ENCODE results near the gene NTM.

NTM gene

DNA sequence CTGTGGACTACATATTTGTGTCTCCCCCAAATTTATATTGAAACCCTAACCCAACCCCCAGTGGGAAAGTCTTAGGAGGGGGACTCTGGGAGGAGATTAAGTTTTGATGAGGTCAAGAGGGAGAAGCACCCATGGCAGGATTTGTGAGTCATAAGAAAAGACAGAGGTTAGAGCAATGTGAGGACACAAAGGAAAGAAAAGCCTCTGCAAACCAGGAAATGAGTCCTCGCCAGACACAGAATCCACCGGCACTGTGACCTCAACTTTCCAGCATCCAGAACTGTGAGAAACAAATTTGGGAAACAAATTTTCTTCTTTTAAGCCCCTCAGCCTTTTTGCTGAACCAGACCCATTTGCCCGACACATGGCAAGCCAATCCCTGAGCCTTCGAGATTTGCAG is 397.0 kb downstream of the NTM start:
- Histone ChIP-seq H3K4me2 (ENCODE audit: low read length) (no peak overlapping the region), H3K4me1 (ENCODE audit: low read length) (no peaks in the 10 kb centered on the region), H3K4me3 (ENCODE audit: low read length) (no peak overlapping the region), H3K27ac (ENCODE audit: low read length) (no peak overlapping the region), H3K9me3 (ENCODE audit: insufficient read depth, low read length) (no peaks in the 10 kb centered on the region), H3K36me3 (replicated peaks; ENCODE audit: low read depth, low read length) (no peaks in the 10 kb centered on the region), H3K9ac (ENCODE audit: low read length) (no peak overlapping the region), H3K79me2 (ENCODE audit: low read length) (no peaks in the 10 kb centered on the region), H2AFZ (ENCODE audit: low read depth, low read length) (no peak overlapping the region), H3K27me3 (ENCODE audit: low read depth, low read length) (peaks cover 6% of the 10 kb centered on the region; the same call in 1 of the 2 replicates), H4K20me1 (ENCODE audit: insufficient read depth, low read length) (no peaks in the 10 kb centered on the region)
- TF ChIP-seq, protein P1, sequence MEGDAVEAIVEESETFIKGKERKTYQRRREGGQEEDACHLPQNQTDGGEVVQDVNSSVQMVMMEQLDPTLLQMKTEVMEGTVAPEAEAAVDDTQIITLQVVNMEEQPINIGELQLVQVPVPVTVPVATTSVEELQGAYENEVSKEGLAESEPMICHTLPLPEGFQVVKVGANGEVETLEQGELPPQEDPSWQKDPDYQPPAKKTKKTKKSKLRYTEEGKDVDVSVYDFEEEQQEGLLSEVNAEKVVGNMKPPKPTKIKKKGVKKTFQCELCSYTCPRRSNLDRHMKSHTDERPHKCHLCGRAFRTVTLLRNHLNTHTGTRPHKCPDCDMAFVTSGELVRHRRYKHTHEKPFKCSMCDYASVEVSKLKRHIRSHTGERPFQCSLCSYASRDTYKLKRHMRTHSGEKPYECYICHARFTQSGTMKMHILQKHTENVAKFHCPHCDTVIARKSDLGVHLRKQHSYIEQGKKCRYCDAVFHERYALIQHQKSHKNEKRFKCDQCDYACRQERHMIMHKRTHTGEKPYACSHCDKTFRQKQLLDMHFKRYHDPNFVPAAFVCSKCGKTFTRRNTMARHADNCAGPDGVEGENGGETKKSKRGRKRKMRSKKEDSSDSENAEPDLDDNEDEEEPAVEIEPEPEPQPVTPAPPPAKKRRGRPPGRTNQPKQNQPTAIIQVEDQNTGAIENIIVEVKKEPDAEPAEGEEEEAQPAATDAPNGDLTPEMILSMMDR (IDR thresholded peaks at IDR 0.05; ENCODE audit: low read depth, low read length), result no peak
- TF ChIP-seq EZH2phosphoT487 (IDR thresholded peaks at IDR 0.05; ENCODE audit: low read depth), result no peak

DNA sequence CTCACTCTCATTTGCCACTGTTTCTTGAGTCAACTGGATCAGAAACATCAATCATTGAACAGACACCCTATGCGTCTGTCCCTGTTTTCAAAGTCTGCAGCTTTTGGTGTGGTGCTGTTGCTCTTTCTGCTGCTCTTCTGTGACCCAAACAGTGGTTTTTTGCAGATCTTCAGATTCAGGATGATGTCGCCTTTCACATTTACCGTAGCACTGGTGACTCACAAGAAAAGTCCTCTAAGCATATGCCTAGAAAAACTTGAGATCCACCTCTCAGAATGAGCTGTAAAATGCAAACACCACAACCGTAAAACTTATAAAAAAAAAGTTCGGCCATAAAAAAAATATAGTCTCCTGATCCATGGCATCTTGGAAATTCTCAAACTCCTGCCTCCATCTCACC is 400.4 kb downstream of the NTM start:
- Histone ChIP-seq H3K36me3 (replicated peaks; ENCODE audit: low read depth, low read length) (no peaks in the 10 kb centered on the region), H4K20me1 (ENCODE audit: insufficient read depth, low read length) (no peaks in the 10 kb centered on the region), H2AFZ (ENCODE audit: low read depth, low read length) (no peak overlapping the region), H3K4me1 (ENCODE audit: low read length) (no peaks in the 10 kb centered on the region), H3K4me3 (ENCODE audit: low read length) (no peak overlapping the region), H3K27ac (ENCODE audit: low read length) (no peak overlapping the region), H3K9ac (ENCODE audit: low read length) (no peak overlapping the region), H3K9me3 (ENCODE audit: insufficient read depth, low read length) (no peaks in the 10 kb centered on the region), H3K79me2 (ENCODE audit: low read length) (no peaks in the 10 kb centered on the region), H3K27me3 (ENCODE audit: low read depth, low read length) (peaks cover 22% of the 10 kb centered on the region; the same call in 1 of the 2 replicates), H3K4me2 (ENCODE audit: low read length) (no peak overlapping the region)
- TF ChIP-seq, protein P1 (IDR thresholded peaks at IDR 0.05; ENCODE audit: low read depth, low read length), result no peak
- no peak for TF ChIP-seq EZH2phosphoT487 (IDR thresholded peaks at IDR 0.05; ENCODE audit: low read depth)

DNA sequence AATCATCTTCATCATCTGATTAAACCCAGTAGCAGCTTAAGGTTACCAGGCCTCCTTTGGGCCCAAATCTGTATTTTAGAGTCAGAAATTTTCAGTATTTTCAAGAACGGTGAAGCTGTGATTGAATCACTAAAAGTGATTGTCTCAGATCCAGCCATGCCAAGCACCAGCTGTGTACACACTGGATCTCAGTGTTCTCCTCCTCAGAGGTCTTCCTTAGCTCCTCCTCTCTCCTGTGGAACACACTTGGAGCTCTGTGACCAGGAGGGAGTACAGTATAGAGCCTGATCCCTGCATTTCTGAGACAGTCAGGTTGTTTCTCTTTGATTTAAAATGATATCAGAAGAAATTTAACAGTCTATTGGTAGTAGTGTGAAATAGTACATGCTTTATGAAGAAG is 401.1 kb downstream of the NTM start:
- Histone ChIP-seq H3K27me3 (ENCODE audit: low read depth, low read length) (peaks cover 27% of the 10 kb centered on the region; the same call in 1 of the 2 replicates), H3K9me3 (ENCODE audit: insufficient read depth, low read length) (no peaks in the 10 kb centered on the region), H3K4me1 (ENCODE audit: low read length) (no peaks in the 10 kb centered on the region), H4K20me1 (ENCODE audit: insufficient read depth, low read length) (no peaks in the 10 kb centered on the region), H3K9ac (ENCODE audit: low read length) (no peak overlapping the region), H3K36me3 (replicated peaks; ENCODE audit: low read depth, low read length) (no peaks in the 10 kb centered on the region), H2AFZ (ENCODE audit: low read depth, low read length) (no peak overlapping the region), H3K79me2 (ENCODE audit: low read length) (no peaks in the 10 kb centered on the region), H3K27ac (ENCODE audit: low read length) (no peak overlapping the region), H3K4me3 (ENCODE audit: low read length) (no peak overlapping the region), H3K4me2 (ENCODE audit: low read length) (no peak overlapping the region)
- TF ChIP-seq EZH2phosphoT487 (IDR thresholded peaks at IDR 0.05; ENCODE audit: low read depth), result no peak
- TF ChIP-seq, protein P1 (IDR thresholded peaks at IDR 0.05; ENCODE audit: low read depth, low read length), result no peak

DNA sequence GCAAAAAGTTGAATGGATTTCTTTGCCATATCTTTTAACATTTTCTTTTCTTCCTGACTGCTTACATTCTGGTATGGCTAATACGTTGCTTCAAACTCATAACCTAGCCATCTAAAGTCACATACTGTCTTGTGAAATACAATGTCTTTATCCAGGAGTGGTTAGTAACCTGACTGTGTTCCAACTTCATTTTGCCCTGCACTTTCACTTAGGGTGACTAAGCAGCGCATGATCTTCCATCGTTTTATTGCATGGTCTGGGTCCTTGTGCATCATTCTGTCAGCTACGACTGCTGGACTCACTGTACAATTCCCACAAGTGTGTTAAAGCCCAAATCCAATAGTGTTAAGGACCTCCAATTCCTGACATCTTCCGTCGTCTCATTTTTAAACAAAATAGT is 403.2 kb downstream of the NTM start:
- Histone ChIP-seq H3K27ac (ENCODE audit: low read length) (no peak overlapping the region), H3K9me3 (ENCODE audit: insufficient read depth, low read length) (no peaks in the 10 kb centered on the region), H3K4me3 (ENCODE audit: low read length) (no peak overlapping the region), H3K36me3 (replicated peaks; ENCODE audit: low read depth, low read length) (no peaks in the 10 kb centered on the region), H4K20me1 (ENCODE audit: insufficient read depth, low read length) (no peaks in the 10 kb centered on the region), H3K79me2 (ENCODE audit: low read length) (no peaks in the 10 kb centered on the region), H3K27me3 (ENCODE audit: low read depth, low read length) (peaks cover 27% of the 10 kb centered on the region; the same call in 1 of the 2 replicates), H3K4me2 (ENCODE audit: low read length) (no peak overlapping the region), H3K4me1 (ENCODE audit: low read length) (no peaks in the 10 kb centered on the region), H2AFZ (ENCODE audit: low read depth, low read length) (no peak overlapping the region), H3K9ac (ENCODE audit: low read length) (no peak overlapping the region)
- TF ChIP-seq, protein P1 (IDR thresholded peaks at IDR 0.05; ENCODE audit: low read depth, low read length), result no peak
- TF ChIP-seq EZH2phosphoT487 (IDR thresholded peaks at IDR 0.05; ENCODE audit: low read depth), result no peak

Measured in OCI-LY3 (cell line).